GM18508 (cell line): ENCODE data around the gene TLCD1.

Experiments used
- ATAC-seq: cut with Tn5 transposase; IDR thresholded peaks from one replicate; pipeline ENCODE4 v1.9.1; 2021; ENCODE audit warnings: moderate number of reproducible peaks; ENCODE audit not compliant: insufficient read depth, unreplicated experiment

TLCD1 gene

DNA sequence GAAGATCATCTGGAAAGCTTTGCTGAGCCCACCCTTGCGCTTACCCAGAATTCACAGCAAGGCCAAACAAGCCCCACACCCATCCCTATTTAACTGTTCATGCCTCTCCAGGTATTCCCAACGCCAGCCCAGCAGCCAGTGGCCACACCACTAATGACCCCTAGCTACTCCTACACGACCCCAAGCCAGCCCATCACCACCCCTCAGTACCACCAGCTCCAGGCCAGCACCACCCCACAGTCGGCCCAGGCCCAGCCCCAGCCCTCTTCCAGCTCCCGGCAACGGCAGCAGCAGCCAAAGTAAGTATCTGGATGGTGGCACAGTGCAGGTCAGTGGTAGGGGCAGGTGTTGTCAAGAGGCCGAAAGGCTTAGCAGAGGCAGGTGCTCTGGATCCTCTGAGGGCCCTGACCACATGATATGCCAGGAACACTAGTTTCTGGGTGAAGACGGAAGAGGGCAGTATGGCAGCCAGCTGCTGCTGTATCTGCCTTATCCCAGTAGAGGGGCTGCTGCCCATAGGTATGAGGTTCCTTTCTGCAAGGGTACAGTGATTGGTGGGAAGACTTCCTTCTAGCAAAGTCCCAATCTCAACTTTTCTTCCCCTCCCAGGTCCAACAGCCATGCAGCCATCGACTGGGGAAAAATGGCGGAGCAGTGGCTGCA, 25.1 kb downstream of the TLCD1 start:
- no peak for ATAC-seq

DNA sequence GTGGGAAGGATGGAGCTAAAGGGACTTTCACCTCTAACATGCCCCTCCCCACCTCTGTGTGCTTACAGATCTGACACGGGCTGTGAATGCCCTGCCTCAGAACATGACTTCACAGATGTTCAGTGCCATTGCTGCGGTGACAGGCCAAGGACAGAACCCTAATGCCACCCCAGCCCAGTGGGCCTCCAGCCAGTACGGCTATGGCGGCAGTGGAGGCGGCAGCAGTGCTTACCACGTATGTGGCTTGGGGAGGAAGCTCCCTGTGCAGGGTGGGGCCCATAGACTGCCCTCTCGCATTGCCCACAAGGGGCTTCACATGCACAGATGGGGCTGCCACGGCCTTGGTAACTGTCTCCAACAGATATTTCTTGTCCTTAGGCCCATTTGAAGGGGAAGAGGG, 25.8 kb downstream of the TLCD1 start:
- ATAC-seq, result no peak

DNA sequence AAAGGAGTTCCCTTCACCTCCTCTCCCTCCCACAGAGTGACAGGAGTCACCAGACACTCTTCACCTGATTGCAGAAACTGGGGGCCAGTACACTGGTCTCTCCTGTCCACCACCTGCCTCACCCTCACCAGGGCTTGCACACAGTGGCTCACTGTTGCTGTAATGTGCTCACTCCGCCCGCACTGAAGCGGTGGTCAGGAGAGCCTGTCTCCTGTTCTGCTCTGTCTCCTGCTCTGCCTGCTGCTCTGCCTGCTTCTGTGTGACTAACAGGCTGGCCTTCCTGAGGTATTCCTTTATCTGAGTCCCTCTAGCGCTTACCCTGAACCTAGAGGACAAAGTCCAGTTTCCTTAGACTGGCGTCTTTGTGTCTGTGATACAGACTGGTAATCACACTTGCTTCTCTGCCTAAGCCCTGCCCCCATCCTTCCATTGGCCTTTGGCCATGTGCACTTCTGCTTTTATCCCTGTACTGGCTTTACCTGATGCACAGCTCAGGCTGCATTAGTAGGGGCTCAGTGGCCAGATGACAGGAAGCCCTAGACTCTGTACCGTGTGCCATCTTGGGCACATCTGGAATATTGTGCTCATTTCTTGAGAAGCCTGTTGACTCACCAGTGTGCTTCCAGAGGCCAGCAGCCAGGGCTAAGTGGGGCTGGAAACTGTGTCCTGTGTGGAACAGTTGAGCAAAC, 27.6 kb downstream of the TLCD1 start:
- ATAC-seq, result no peak

DNA sequence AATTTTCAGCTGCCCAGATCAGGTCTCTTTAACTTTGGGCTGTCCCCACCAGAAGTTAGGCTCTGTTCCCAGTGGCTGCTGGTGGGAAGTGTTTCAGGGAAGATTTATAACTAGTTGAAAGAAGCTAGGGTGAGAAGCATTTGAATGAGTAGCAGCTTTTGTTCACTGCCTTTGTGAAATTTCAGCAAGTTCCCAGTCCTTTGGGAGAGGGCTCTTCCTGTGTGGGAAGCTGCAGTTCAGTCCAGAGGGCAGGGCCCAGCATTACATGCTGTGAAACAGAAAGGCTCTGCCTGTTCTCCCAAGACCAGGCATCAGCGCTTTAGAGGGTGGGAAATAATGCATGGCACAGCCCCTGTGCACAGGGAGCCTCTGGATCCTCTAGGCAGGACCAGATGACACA, 32.2 kb downstream of the TLCD1 start:
- ATAC-seq, result no peak

DNA sequence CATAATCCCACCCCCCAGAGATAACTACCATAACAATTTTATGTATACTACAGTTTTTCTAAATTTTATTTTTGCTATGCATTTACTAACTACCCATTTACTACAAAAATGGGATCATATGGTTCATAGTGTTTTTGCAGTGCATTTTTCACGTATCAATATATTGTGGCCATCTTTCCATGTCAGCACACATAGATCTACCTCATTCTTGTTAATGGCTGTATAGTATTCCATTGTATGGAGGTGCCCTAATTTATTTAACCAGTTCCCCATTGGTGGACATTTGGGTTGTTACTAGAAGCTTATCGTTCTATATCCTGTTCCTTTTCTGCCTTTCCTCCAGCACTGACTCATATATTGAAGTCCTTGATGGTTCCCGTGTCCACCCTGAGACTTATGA, 37.0 kb downstream of the TLCD1 start:
- no peak for ATAC-seq

DNA sequence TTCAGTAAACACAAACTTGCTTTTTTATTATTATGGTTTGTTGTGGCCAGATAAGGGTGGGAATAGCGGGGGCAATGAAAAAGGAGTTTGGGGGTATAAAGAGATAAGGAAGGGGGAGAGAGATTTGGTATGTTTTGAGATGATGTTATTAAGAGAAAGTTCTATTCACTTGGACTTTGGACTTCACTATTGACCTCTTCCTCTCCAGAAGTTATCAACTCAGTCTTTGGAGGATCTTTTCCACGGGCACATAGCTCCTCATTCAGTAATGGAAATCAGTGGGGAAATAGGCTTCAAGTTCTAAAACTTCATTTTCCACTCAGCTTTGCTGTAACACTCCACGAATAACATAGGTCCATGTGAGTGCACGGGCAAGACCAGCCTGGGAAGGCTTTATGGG, 37.6 kb downstream of the TLCD1 start:
- ATAC-seq, result no peak

DNA sequence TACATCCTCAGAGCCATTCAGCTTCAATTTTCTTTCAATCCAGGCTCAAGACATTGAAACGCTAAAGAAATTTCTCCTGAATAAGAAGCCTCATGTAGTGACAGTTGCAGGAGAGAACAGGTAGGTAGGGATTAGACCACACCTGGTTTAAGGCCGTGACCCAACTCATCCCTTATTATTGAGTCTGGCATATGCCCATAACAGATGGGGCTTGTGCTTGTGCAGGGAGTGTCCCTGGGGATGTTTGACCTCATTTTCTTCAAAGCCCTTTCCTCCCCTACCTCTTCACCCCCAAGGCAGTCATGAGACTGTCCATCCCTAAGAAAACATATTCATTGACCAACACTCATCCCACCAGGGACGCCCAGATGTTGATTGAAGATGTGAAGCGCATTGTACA, 39.7 kb downstream of the TLCD1 start:
- no peak for ATAC-seq

DNA sequence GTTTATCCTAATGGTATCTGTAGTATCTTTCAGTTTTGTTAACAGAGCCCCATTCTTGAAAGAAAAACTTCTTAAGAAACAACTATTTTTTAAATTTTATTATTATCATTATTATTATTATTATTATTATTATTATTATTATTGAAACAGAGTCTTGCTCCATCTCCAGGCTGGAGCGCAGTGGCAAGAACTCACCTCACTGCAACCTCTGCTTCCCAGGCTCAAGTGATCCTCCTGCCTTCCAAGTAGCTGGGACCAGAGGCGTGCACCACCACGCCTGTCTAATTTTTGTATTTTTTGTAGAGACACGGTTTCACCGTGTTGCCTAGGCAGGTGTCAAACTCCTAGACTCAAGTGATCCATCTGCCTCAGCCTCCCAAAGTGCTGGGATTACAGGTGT, 40.7 kb downstream of the TLCD1 start:
- ATAC-seq, result no peak

DNA sequence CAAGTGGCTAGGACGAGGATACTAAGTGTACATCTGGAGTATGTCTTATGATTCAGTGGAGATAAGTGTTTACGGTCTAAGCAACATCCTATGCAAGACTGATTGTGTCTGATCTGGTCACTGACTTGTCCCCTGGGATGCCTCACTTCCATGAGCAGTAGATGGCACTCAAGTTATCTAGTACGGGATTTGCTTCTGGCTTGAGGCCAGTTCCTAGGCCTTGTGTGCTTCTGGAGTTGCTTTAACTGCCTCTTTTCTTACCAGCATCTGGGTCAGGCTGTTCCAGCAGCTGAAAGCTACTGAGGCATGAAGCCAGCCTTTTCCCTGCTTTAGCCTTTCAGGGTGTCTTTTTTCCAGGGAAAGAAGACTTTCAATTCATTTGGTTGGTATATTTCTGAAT, 41.1 kb downstream of the TLCD1 start:
- ATAC-seq, result no peak

DNA sequence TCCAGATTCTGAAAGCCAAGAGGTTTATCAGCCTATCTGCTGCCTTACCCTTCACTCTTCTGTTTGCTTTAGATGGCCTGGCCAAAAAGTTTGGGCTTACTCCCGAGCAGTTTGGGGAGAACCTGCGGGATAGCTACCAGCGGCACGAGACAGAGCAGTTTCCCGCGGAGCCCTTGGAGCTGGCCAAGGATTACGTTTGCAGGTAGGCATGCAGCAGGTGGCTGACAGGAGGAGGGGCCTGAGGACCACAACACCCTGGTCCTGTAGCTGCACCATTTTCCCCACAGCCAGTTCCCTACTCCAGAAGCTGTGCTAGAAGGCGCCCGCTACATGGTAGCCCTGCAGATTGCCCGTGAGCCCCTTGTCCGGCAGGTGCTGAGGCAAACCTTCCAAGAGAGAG, 43.4 kb downstream of the TLCD1 start:
- no peak for ATAC-seq

DNA sequence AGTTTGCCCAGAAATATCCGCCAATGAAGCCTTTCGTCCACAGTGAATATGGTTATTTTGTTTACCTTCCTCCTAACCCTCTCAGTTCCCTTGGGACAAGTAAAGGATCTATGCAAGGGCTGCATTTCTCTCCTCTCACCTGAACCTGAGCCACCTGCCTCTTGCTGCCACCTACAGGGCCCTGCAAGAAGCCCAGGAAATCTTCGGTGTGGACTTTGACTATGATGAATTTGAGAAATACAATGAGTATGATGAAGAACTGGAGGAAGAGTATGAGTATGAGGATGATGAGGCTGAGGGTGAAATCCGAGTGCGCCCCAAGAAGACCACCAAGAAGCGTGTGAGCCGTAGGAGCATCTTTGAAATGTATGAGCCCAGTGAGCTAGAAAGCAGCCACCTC, 50.1 kb downstream of the TLCD1 start:
- no peak for ATAC-seq

DNA sequence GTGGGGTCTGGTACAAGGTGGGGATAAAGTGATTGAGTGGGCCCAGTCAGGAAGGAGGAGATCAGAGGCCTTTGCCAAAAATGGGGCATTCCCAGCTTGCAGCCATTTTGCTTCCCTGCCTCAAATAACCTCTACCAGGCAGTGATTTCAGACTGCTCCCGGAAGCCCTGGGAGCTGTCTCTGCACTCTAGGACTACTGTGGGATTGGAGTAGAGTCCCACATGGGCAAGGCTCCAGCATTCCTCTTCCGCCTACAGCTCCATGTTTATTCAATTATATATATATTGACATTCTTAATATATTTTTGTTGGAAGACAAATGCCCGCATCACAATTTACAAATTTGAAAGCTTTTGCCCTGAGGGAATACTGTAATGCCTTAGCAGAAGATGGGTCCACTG, 50.5 kb downstream of the TLCD1 start:
- ATAC-seq, result no peak
